ENCODE measurements around the gene EMILIN1. TPM values are rescaled to one million over a fixed set of nuclear protein-coding genes. Genes with fewer than 3 reads are reported as not detected.
A peak's percentile ranks its signal among the peaks of the same experiment; 100 is the strongest.

EMILIN1 gene
- total and polyA plus RNA-seq, 2 of the 8 experiments (the other 6 are each of a cell fraction or from before 2014, with no cell fraction given): 1.9 to 3.0 TPM

DNA sequence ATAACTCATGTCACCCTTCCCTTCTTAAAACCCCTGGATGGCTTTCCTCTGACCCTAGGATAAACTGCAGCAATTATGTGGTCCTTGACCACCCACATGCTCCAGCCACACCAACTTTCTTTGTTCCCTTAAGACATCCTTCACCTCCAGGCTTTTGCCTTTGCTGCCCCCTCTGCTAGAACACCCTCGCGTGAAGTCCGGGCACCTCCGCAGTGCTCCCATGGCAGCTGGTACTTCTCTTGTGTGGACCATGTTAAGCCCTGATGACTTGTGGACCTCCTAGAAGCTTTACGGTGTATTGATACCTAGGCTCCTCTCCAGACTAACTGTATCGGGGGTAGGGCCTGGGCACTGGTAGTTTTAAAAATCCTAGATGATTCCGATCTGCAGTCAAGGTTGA, 44.4 kb downstream of the EMILIN1 start:
- POLR2A ChIA-PET (ENCODE audit: partially characterized antibody): interaction anchor here (0.9 to 2.7 kb wide), 8 partner anchors 9 to 125 kb away, joined by 3 to 24 read pairs (median 4); partner anchors contain the start of genes OST4 and PREB
- Histone ChIP-seq H3K36me3 (ENCODE audit: control insufficient read depth in 2 of 4, insufficient read depth in 4 of 4, low read length in 3 of 4) (no peaks in the 10 kb centered on the region), H3K23ac (ENCODE audit: insufficient read length) (no peak overlapping the region), H3K9me3 (ENCODE audit: insufficient read depth in 2 of 2, low read depth in 1 of 2, low read length in 1 of 2) (no peaks in the 10 kb centered on the region), H3K79me1 (ENCODE audit: low read depth, low read length) (no peaks in the 10 kb centered on the region), H2AK5ac (ENCODE audit: low read depth, low read length) (no peak overlapping the region), H4K8ac (ENCODE audit: extremely low read depth, insufficient read depth, low read length) (no peak overlapping the region), H3K4me1 (replicated peaks in 1 of 4; ENCODE audit: control insufficient read depth in 3 of 4, insufficient read depth in 4 of 4, low read length in 3 of 4) (peaks cover 0 to 19% (median 12%) of the 10 kb centered on the region in 4 experiments; a peak in 6 of 7 replicates), H3K4ac (replicated peaks; ENCODE audit: insufficient read length, low read depth, low read length) (no peak overlapping the region), H2AFZ (ENCODE audit: low read length) (no peak overlapping the region), H4K5ac (ENCODE audit: insufficient read length, low read depth, low read length) (no peak overlapping the region), H3K27me3 (replicated peaks in 1 of 4; ENCODE audit: control insufficient read depth in 3 of 4, extremely low read depth in 1 of 4, insufficient read depth in 3 of 4, low read length in 3 of 4) (peaks cover 8 to 58% (median 45%) of the 10 kb centered on the region in 4 experiments), H2BK12ac (ENCODE audit: low read depth, low read length) (0 out of 2 replicates have a peak overlapping the region, but pooled peaks have one; percentile 20), H3K4me3 (ENCODE audit: extremely low read depth in 1 of 4, insufficient read depth in 2 of 4, low read depth in 3 of 4, low read length in 4 of 4) (peak overlapping the region in 1 of 4 experiments; percentile 68; a peak in 2 of 8 replicates), H3K9ac (replicated peaks in 1 of 4; ENCODE audit: extremely low read depth in 1 of 4, low read depth in 3 of 4, low read length in 3 of 4) (no peak overlapping the region), H3K56ac (replicated peaks; ENCODE audit: insufficient read length, low read depth, low read length) (no peak overlapping the region), H2BK15ac (ENCODE audit: low read length) (no peak overlapping the region), H3K4me2 (ENCODE audit: insufficient read depth in 1 of 2, low read depth in 2 of 2, low read length in 2 of 2) (peak overlapping the region in 1 of 2 experiments; percentile 55; a peak in 1 of 4 replicates), H3K27ac (ENCODE audit: low read depth, low read length) (no peak overlapping the region), H4K91ac (replicated peaks; ENCODE audit: insufficient read length, low read length) (no peak overlapping the region), H3K23me2 (ENCODE audit: low read depth, low read length) (peaks cover 15% of the 10 kb centered on the region), H3K14ac (ENCODE audit: insufficient read length) (no peak overlapping the region), H2BK5ac (ENCODE audit: low read depth, low read length) (no peak overlapping the region), H2BK20ac (ENCODE audit: low read length) (no peak overlapping the region), H3K79me2 (ENCODE audit: control insufficient read depth in 1 of 2, insufficient read depth in 2 of 2, low read length in 2 of 2) (no peaks in the 10 kb centered on the region), H2BK120ac (replicated peaks; ENCODE audit: low read depth, low read length) (no peak overlapping the region), H4K20me1 (replicated peaks in 1 of 2; ENCODE audit: control insufficient read depth in 1 of 2, insufficient read depth in 2 of 2, low read length in 2 of 2) (no peaks in the 10 kb centered on the region), H3K18ac (ENCODE audit: extremely low read depth, low read length) (no peak overlapping the region)
- FAIRE-seq: no peak
- CTCF ChIA-PET (ENCODE audit: partially characterized antibody): interaction anchor here (1.1 to 3.8 kb wide), 6 partner anchors 11 to 85 kb away, joined by 3 to 38 read pairs (median 3); partner anchors contain the start of gene PREB
- 97% methylated on average over 7 of the region's 7 CpGs; no CpG with 5 or more reads in 1 of the 2 experiments for WGBS, 2 experiments (ENCODE audit: extremely low coverage in 1 of 2, insufficient coverage in 1 of 2, insufficient read length in 1 of 2, insufficient replicate concordance in 2 of 2, low coverage in 1 of 2, low lambda C conversion rate in 2 of 2, missing lambda C conversion rate in 1 of 2)
- DNase-seq (ENCODE audit: low read depth in 1 of 2, low spot score in 2 of 2): no peak
- no peak for TF ChIP-seq SP2 (IDR thresholded peaks at IDR 0.05; ENCODE audit: low read length)
- no peak for TF ChIP-seq SAP30 (IDR thresholded peaks at IDR 0.05; ENCODE audit: insufficient read depth, insufficient replicate concordance, low read length)
- no peak for TF ChIP-seq SIRT6 (IDR thresholded peaks at IDR 0.05; ENCODE audit: low read length)
- no peak for TF ChIP-seq EGR1 (IDR thresholded peaks at IDR 0.05; ENCODE audit: borderline replicate concordance, low read depth, low read length)
- no peak for TF ChIP-seq SIX5 (IDR thresholded peaks at IDR 0.05; ENCODE audit: low read depth, low read length)
- no peak for TF ChIP-seq ATF3 (IDR thresholded peaks at IDR 0.05; ENCODE audit: insufficient read depth, low read depth, low read length)
- no peak for TF ChIP-seq EZH2 (IDR thresholded peaks at IDR 0.05; ENCODE audit: low read depth, low read length, severe bottlenecking)
- TF ChIP-seq POLR2AphosphoS5 (IDR thresholded peaks at IDR 0.05; ENCODE audit: low read depth, low read length): no peak
- TF ChIP-seq RNF2 (IDR thresholded peaks at IDR 0.05; ENCODE audit: borderline replicate concordance, low read depth, low read length, missing control alignments, poor library complexity, severe bottlenecking): no peak
- no peak for TF ChIP-seq BRCA1 (IDR thresholded peaks at IDR 0.05; ENCODE audit: low read depth, low read length)
- no peak for TF ChIP-seq ATF2 (IDR thresholded peaks at IDR 0.05; ENCODE audit: low read length)

Measured in H1 (cell line).